ENCODE measurements around the gene GIMAP7. TPM values are rescaled to one million over a fixed set of nuclear protein-coding genes. Genes with fewer than 3 reads are reported as not detected.
A peak's percentile ranks its signal among the peaks of the same experiment; 100 is the strongest.

Gene GIMAP7
- total RNA-seq, 2 donors from 2014 or later = 50.5 to 60.4 TPM

DNA sequence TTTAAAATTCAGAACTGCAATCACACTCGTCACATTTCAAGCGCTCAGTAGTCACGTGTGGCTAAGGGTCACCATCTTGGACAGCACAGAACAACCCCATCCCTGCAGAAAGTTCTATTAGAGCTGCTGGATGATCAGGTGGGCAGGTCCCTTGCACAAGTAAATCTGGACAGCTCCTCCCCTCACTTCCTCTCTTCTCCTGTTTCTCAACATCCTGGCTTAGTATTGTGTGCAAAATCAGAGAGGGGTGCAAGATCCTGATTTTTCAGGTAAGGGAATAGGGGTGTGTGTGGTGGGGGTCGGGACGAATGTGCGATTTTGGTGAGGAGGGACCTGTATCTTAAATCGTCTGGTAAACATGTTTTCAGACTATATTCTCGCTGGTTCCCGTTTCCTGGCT, 52.5 kb downstream of the GIMAP7 start, which contains the start of gene GIMAP4:
GIMAP4 (plus strand) TSS at position 222 of the 400 bp plus-strand sequence. CDS start 2,512 bp downstream, outside the sequence.
- ATAC-seq = peak; percentile 68 to 73
- DNase-seq (ENCODE audit: low spot score) = peak; percentile 70
- H3K36me3 Mint-ChIP-seq = peaks cover 74% of the 10 kb centered on the region
- H3K27ac Mint-ChIP-seq = peak within 1 kb of the TSS; percentile 96 to 99
- no peaks in the 10 kb centered on the region for H3K27me3 Mint-ChIP-seq
- H3K9me3 Mint-ChIP-seq = peaks cover 4% of the 10 kb centered on the region
- peaks cover 65 to 66% of the 10 kb centered on the region in 2 donors for H3K4me1 Mint-ChIP-seq (ENCODE audit: low read depth in 2 of 2)
- H3K4me3 Mint-ChIP-seq = peak within 1 kb of the TSS; percentile 93

DNA sequence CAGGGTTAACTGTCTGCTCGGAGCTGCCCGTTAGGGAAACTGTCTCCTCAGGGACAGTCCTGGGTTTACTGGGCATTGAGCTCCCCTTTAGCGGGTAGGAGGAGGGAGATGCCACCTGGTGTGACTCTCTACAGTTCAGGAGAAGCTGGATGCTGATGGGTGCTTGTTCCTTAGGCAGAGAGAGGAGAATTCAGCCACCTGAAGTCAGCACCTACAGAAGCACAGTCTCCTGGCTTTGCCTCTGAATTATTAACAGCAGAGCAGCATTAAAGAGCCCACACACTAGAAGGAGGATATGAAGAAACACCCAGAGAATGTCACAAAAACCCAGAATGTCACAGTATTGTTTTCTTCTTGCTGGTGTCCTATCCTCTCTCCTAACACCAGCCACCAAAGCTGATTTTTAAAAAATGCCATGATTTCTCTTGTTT, 53.2 kb downstream of the GIMAP7 start:
- peaks cover 10% of the 10 kb centered on the region for H3K9me3 Mint-ChIP-seq
- H3K27ac Mint-ChIP-seq = peak overlapping the region; percentile 96 to 99
- ATAC-seq (peak; percentile 56 to 63), DNase-seq (ENCODE audit: low spot score) (no peak)
- peaks cover 74% of the 10 kb centered on the region for H3K36me3 Mint-ChIP-seq
- H3K4me1 Mint-ChIP-seq (ENCODE audit: low read depth in 2 of 2) = peaks cover 64 to 65% of the 10 kb centered on the region in 2 donors
- H3K4me3 Mint-ChIP-seq = peak overlapping the region; percentile 93
- no peaks in the 10 kb centered on the region for H3K27me3 Mint-ChIP-seq

DNA sequence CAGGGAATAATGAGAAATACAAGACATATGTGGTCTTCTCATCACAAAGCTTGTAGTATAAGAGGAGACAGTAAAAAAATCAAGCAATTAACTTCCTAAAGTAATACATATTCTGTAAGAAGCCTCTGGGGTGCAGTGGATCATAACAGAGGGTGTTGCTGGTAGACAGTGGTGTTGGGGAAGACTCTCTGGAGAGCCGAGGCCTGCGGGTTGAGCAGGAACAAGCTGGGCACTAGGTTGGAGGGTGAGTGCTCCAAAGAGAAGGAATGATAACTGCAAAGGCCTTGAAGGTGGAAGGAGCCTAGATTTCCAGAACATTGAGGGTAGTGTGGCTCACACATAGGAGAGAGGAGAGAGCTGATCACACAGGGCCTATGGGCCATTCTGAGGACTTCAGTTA, 54.0 kb downstream of the GIMAP7 start:
- peak overlapping the region; percentile 93 for H3K4me3 Mint-ChIP-seq
- H3K9me3 Mint-ChIP-seq = peaks cover 13% of the 10 kb centered on the region
- DNase-seq (ENCODE audit: low spot score) = no peak
- H3K27ac Mint-ChIP-seq = peak overlapping the region; percentile 96 to 99
- no peaks in the 10 kb centered on the region for H3K27me3 Mint-ChIP-seq
- ATAC-seq = peak; percentile 20 to 48
- peaks cover 56 to 57% of the 10 kb centered on the region in 2 donors for H3K4me1 Mint-ChIP-seq (ENCODE audit: low read depth in 2 of 2)
- H3K36me3 Mint-ChIP-seq = peaks cover 74% of the 10 kb centered on the region

DNA sequence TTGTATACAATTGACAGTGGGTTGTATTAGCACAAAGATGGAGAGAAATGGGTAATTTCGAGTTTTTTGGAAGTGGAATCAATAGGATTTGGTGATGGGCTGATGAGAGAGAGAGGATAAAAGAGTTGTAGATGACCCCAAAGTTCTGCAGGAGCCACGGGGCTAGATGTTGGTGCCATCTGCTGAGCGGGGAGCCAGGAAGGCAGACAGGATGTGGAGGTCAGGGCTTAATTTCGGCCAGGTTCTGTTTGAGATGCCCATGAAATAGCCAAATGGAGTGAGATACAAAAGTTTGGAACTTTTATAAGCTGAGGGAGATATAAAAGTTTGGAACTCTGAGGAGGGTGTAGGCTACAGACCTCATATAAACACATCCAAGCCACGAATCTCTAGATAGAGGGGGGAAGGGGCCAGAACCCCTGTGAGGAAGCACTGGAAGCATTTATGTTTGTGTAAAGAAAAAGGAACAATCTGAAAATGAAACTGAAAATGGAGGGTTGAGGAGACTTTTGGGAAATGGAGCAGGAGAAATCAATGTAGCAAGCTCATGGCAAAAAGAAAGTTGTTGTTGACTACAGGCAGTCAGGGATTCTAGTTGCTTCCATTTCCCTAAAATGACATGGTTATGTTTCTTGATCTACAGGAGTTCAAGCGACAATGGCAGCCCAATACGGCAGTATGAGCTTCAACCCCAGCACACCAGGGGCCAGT, 54.7 kb downstream of the GIMAP7 start:
- ATAC-seq (peak in 1 of 2 donors; percentile 39), DNase-seq (ENCODE audit: low spot score) (no peak)
- peak overlapping the region; percentile 93 for H3K4me3 Mint-ChIP-seq
- peak overlapping the region; percentile 96 to 99 for H3K27ac Mint-ChIP-seq
- no peaks in the 10 kb centered on the region for H3K27me3 Mint-ChIP-seq
- peaks cover 49 to 50% of the 10 kb centered on the region in 2 donors for H3K4me1 Mint-ChIP-seq (ENCODE audit: low read depth in 2 of 2)
- H3K9me3 Mint-ChIP-seq = peaks cover 16% of the 10 kb centered on the region
- peaks cover 73% of the 10 kb centered on the region for H3K36me3 Mint-ChIP-seq

Other genes with a start within 250 kb of the GIMAP7 start
- gene LRRC61, start 191.5 kb upstream of the GIMAP7 start, total RNA-seq = 10 to 100 TPM; 16.1 to 27.1 TPM
- 10 to 100 TPM in 1 of 2 donors, 1 to 10 TPM in 1; 2.9 to 12.6 TPM for gene ACTR3C, start 191.3 kb upstream of the GIMAP7 start, total RNA-seq
- not detected for gene RARRES2, start 173.2 kb upstream of the GIMAP7 start, total RNA-seq
- gene REPIN1, start 146.1 kb upstream of the GIMAP7 start, total RNA-seq = 10 to 100 TPM; 53.9 to 84.2 TPM
- 1 to 10 TPM; 4.0 to 5.1 TPM for gene ZNF775, start 135.5 kb upstream of the GIMAP7 start, total RNA-seq
- 10 to 100 TPM; 10.2 to 13.7 TPM for gene GIMAP8, start 64.2 kb upstream of the GIMAP7 start, total RNA-seq
- 100 to 1,000 TPM in 1 of 2 donors, 10 to 100 TPM in 1; 83.6 to 245 TPM for gene GIMAP4, start 52.5 kb downstream of the GIMAP7 start, total RNA-seq
- gene GIMAP6, start 117.5 kb downstream of the GIMAP7 start, total RNA-seq = 10 to 100 TPM; 55.8 to 88.4 TPM
- 10 to 100 TPM; 26.1 to 39.2 TPM for gene GIMAP2, start 170.8 kb downstream of the GIMAP7 start, total RNA-seq
- 1 to 10 TPM; 6.6 to 8.8 TPM for gene GIMAP1, start 201.7 kb downstream of the GIMAP7 start, total RNA-seq
- gene GIMAP5, start 222.5 kb downstream of the GIMAP7 start, total RNA-seq = 100 to 1,000 TPM in 1 of 2 donors, 10 to 100 TPM in 1; 75.5 to 136 TPM